Neural progenitor cell (in vitro differentiated cells): ENCODE measurements around the gene WSCD1.

Experiments
- CTCF ChIP-seq: fragments of 200-600 bp; sonication (generic); IDR thresholded peaks from 2 replicates; pipeline ENCODE4 v1.5.1; 2017; ENCODE audit warnings: antibody characterized with exemption, mild to moderate bottlenecking
- EZH2 ChIP-seq: fragments of 200-600 bp; sonication (generic); IDR thresholded peaks from 2 replicates; pipeline ENCODE4 v1.6.1; 2017; ENCODE audit warnings: antibody characterized with exemption, mild to moderate bottlenecking, moderate library complexity

GRCh38 chr17:6165806-6166205 lies 95.6 kb downstream of the WSCD1 start:
- TF ChIP-seq CTCF (no peak), EZH2 (no peak)
